Renal cortical epithelial cell (primary cell): ENCODE results near the gene DAD1. TPM values are rescaled to one million over a fixed set of nuclear protein-coding genes. Genes with fewer than 3 reads are reported as not detected.
"Not testable (repeated sequence)": the region's sequence is repeated elsewhere in the genome, so short reads cannot be mapped to it uniquely, and the experiment has no call there.

Experiments used
- DNase-seq: peaks from one replicate; pipeline ENCODE4 v3.0.0-alpha.2; 2011; ENCODE audit warnings: low read depth
- total RNA-seq: library from RNA; depleted of rRNA; stranded (reverse); fragments of >200 nt; gene quantifications from 2 replicates; pipeline ENCODE4 v1.2.3, GENCODE V29; 2014

Gene DAD1
- total RNA-seq, 1 donor from 2014 or later, result 272 TPM

- DNase-seq, result peak; percentile 88
These were observed 9.8 kb upstream of the DAD1 start for GRCh38 chr14:22598896-22599244.

GRCh38 chr14:22598099-22598895 lies 9.3 kb upstream of the DAD1 start, which contains the start of gene ABHD4:
Gene ABHD4 (plus strand): TSS chr14:22598300. CDS start chr14:22598307, 7 bp downstream.
- peak; percentile 54 for DNase-seq

- no peak for DNase-seq
These were observed 8.7 kb upstream of the DAD1 start for GRCh38 chr14:22597771-22598098.

- DNase-seq, result no peak
These were observed 8.2 kb upstream of the DAD1 start for GRCh38 chr14:22597265-22597664.

GRCh38 chr14:22596354-22596879 lies 7.4 kb upstream of the DAD1 start:
- DNase-seq, result no peak

- DNase-seq, result no peak
These were observed 5.2 kb upstream of the DAD1 start for GRCh38 chr14:22594156-22594716.

- DNase-seq, result no peak
These were observed 4.6 kb upstream of the DAD1 start for GRCh38 chr14:22593601-22594000.

GRCh38 chr14:22593189-22593588 lies 4.2 kb upstream of the DAD1 start:
- DNase-seq, result no peak

- DNase-seq, result no peak
These were observed 413 bp downstream of the DAD1 start for GRCh38 chr14:22588526-22589095.

GRCh38 chr14:22587677-22588422 lies 1.2 kb downstream of the DAD1 start:
- DNase-seq, result not testable (repeated sequence)

- no peak for DNase-seq
These were observed 1.8 kb downstream of the DAD1 start for GRCh38 chr14:22587247-22587646.

- DNase-seq, result no peak
These were observed 5.0 kb downstream of the DAD1 start for GRCh38 chr14:22583994-22584393.

GRCh38 chr14:22580625-22581024 lies 8.4 kb downstream of the DAD1 start:
- no peak for DNase-seq

- DNase-seq, result no peak
These were observed 9.1 kb downstream of the DAD1 start for GRCh38 chr14:22579881-22580280.

GRCh38 chr14:22579236-22579635 lies 9.8 kb downstream of the DAD1 start:
- peak; percentile 33 for DNase-seq

- DNase-seq, result no peak
These were observed 11.6 kb downstream of the DAD1 start for GRCh38 chr14:22577334-22577908.

- DNase-seq, result no peak
These were observed 15.2 kb downstream of the DAD1 start for GRCh38 chr14:22573804-22574203.

GRCh38 chr14:22572562-22573058 lies 16.4 kb downstream of the DAD1 start:
- no peak for DNase-seq

- peak; percentile 78 for DNase-seq
These were observed 18.7 kb downstream of the DAD1 start for GRCh38 chr14:22570132-22570949.

- no peak for DNase-seq
These were observed 19.3 kb downstream of the DAD1 start for GRCh38 chr14:22569737-22570131.
